GM21619 (cell line): ENCODE results near the gene LRRC55.
"Not testable (repeated sequence)": the region's sequence is repeated elsewhere in the genome, so short reads cannot be mapped to it uniquely, and the experiment has no call there.

Source experiments
- ATAC-seq: cut with Tn5 transposase; IDR thresholded peaks from one replicate; pipeline ENCODE4 v1.9.1; 2021; ENCODE audit not compliant: unreplicated experiment

Gene LRRC55

DNA sequence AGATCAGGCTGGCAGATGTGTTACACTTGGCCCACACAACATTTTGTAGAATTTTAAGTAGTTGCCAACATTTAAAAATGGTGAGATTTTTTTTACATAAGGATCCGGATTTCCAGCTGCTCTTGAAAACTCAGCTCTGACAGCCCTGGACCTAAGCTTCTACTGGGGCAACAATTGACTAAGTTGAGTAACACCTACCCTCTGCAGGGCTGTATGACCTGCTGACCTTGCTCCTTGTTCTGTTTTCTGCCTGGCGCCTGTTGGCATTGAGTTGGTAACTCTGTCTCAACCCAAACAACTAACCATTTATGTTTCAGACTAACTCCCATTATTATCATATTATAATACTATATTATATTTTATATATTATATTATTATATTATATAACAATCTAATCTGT, 21.1 kb upstream of the LRRC55 start:
- no peak for ATAC-seq

- no peak for ATAC-seq
These were observed 20.4 kb upstream of the LRRC55 start for GRCh38 chr11:57161351-57161750.

- ATAC-seq, result no peak
These were observed 19.4 kb upstream of the LRRC55 start for GRCh38 chr11:57162179-57162898.

DNA sequence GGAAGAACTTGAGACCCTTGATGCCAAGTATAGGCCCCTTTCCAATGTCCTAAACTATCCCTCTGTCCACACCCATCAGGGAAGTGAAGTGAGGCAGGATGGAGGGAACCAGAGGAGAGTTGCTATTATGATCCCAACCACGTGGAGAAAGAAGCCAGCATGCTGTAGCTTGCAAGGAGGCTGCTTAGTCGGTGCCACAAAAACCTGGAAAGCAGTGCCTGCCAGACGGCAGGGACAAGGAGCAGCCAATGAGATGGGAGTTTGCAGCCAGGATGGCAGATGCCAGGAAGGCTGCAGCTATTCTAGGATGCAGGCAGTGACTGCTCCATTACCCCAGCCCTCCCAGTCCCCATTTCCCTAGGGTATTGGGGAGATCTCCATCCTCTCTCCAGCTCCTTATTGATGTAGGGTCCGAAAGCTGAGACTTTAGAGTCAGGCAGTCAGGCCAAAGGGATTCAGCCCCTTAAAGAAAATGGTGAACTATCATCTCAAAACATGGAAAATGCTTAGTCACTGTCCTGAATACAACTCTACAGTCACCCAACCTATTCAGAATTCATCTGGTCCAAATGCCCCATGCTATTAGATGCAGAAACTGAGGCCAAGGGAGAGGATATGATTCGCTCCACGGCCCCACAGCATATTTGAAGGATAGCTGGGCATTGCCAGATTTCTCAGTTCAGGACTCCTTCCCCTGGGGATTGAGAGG, 18.4 kb upstream of the LRRC55 start:
- no peak for ATAC-seq

DNA sequence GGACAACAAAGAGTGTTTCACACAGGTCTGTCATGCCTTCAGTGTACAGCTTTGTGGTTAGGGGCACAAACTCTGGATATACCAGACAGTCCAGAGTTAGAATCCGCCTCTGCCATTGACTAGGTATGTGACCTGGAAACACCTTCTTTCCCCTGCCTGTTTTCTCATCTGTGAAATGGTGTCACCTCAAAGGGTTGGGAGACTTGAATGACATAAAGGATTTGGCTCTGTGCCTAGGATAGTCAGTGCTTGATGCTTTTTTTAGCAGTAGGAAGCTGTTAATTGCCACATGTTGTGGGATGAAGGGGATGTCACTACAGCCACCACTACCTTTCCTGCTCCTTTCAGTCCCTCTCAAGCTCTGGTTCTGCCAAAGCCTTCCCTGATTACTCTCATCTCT, 17.4 kb upstream of the LRRC55 start:
- ATAC-seq, result no peak

DNA sequence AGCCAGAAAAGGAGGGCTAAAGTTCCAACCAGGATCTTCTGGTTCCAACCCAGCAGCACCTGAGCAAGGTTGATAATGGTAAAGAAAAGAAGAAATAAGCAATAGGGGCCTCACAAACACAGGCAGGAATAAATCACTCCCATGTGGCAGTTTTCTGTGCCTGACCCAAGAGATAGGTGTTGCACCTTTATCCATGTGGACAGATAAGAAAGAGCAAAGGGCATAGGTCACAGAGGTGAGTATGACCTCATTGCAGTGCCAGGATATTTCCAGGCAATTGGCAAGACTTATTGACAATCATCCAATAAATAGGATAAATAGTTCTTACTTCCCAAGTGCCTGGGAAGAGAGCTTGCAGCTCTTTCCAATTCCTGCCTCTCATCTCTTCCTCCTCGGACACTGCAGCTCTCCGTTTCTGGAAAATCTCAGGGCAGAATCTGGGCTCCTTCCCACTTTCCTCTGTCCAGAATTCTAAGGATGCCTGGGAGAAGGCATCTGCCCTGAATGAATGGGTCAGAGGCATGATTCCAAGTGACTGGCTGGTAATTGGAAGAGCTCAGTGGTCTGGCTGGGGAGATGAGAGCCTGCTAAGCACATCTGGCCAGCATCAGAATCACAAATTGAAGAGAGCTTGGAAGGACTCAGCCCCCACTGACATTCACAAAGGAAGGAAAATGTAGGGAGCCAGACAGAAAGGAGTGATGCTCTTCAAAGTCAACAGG, 14.5 kb upstream of the LRRC55 start:
- no peak for ATAC-seq

- ATAC-seq, result not testable (repeated sequence)
These were observed 11.9 kb upstream of the LRRC55 start for GRCh38 chr11:57169732-57170313.

DNA sequence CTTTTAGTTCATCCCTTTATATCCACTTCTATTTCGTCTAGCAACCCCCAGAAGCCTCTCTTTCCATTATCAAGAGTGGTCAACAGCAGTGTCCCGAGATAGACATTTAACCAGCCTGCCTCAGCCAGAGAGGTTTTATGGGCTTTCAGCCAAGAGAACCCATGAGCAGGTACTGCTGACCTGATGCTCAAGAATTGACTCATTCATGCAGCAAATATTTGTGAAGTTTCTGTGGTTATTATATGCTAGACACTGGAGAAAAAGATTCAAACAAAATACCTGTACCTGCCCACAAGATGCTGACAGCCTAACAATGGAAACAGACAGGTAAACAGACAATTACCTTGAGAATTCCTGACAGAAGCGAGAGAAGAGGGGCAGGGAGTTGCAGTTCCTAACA, 9.7 kb upstream of the LRRC55 start:
- ATAC-seq, result no peak

DNA sequence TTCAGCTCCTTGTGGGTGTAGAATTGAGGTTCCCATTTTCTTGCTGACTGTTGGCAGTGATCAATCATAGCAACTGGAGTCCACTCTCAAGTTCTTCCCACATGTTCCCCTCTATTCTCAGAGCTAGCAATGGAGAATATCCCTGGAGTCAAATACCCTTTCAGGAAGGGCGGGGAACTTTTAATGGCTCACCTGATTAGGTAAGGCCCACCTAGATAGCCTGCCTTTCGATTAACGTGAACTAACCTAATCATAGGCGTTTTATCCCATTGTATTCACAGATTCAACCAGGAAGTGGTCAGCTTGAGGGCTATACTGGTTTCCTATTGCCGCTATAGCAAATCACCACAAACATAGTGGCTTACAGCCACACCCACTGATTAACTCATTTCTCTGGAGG, 7.1 kb upstream of the LRRC55 start:
- no peak for ATAC-seq

DNA sequence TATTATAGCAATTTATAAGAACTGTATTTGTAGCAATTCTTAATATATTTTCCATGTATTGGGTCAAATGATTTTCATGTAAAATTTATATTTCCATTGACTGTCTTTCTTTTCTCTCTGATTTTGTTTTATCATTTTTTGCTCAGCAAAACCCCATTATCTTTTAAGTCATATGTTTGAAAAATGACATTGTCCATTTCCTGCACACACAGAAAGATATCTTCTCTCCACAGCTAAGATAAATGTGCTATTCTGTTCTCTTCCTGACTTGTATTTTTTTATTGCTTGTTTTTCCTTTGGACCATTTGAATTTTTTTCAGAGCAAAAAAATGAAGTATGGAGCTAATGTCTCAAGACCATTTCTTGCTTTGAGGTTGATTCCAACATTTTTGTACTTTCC, 6.3 kb upstream of the LRRC55 start:
- ATAC-seq, result no peak

GRCh38 chr11:57178334-57178733, 3.4 kb upstream of the LRRC55 start:
- ATAC-seq, result no peak

DNA sequence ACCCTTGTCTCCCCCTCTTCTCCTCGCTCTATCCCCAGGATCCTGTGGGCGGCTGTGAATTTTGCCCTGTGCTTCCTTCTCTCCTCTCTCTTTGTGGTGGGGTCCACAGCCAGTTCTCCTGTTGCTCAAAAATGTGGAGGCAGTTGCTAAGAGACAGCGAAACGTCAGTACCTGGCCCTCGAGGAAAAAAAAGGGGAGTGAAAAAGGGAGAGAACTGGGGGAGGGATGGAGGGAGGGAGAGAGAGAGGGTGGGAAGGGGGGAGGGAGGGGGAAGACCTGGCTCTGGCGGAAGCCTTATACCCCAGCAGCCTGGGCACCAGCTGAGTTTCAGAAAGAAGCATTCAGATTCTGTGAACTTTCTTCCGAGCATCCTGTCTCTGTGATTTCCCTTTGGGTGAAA, 2.1 kb upstream of the LRRC55 start:
- ATAC-seq, result no peak

DNA sequence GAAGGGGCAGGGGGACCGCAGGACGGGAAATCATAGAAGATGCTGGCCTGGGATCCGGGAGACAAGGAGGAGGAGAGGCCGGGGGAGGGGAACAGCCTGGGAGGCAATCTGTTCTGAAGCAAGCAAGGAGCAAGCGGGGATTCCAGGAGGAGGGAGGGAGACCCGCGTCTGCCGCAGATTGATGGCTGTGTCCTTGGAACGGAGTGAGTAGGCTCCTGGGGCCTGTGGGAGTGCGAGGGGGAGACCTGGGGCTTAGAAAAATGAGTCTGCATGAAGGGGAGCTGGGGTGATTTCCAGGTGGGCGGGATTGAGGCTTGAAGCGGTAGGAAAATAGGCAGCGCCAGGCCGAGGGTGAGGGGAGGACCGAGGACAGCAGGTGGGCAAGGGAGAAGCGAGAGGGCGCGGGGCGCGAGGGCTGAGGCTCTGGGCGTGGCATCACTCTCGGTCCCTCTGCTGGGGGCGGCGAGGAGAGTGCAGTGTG, 1.6 kb upstream of the LRRC55 start:
- no peak for ATAC-seq

DNA sequence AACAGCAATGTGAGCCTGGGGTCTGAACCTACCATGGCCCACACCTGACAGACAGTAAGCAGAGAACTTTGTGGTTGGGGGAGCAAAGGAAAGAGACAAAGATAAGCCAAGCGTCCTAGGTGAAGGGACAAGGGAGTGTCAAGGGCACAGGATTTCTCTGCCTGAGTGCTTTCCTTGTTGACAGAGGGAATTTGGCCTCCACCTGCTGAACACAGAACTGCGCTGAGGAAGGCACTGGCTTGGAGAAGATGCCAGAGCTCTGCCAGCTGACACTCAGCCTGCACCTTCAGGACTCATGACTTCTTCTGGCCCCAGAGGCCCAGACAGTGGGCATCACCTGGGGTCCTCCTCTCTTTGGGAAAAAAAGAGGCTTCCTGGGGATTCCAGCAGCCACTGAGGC, 789 bp upstream of the LRRC55 start:
- no peak for ATAC-seq

- no peak for ATAC-seq
These were observed 1.1 kb downstream of the LRRC55 start for GRCh38 chr11:57182896-57183295.

GRCh38 chr11:57190548-57190947, 8.8 kb downstream of the LRRC55 start:
- no peak for ATAC-seq

GRCh38 chr11:57191311-57192219, 9.8 kb downstream of the LRRC55 start:
- no peak for ATAC-seq

- ATAC-seq, result no peak
These were observed 10.6 kb downstream of the LRRC55 start for GRCh38 chr11:57192316-57192715.

DNA sequence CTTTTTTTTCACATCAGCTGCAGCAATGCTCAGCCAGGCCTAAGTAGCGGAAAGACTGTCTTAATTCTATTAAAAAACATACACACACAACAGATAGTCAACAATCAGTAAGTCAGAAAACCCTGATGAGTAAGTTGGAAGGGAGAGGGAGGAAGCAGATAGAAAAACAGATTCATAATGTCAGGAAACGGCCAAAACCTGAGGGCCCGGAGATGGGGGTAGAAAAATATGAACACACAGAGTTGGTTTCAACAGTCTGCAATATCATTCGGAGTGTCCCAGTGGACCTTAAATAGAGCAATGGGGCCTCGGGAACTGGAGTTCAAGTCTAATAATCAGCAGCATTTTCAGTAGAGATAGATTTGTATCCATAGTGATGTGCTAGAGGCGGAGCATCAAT, 14.8 kb downstream of the LRRC55 start:
- no peak for ATAC-seq

DNA sequence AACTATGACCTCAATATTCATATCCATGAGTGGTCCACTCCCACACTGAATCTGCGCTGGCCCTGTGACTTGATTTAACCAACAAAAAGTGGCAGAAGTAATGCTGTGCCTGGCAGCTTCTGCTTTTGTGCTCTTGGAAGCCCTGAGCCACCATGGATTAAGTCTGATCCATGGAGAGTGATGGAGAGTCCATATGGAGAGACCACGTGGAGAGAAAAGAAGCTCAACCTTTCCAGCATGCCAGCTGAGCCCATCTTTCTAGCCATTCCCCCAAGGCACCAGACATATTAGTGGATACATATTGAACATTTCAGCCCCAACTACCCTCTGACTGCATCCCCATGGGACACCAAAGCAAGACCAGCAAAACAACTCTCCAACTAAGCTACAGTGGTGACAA, 16.0 kb downstream of the LRRC55 start:
- ATAC-seq, result no peak

- no peak for ATAC-seq
These were observed 17.6 kb downstream of the LRRC55 start for GRCh38 chr11:57199330-57199729.
